ENCODE results near the gene GPR39. TPM values are rescaled to one million over a fixed set of nuclear protein-coding genes. Genes with fewer than 3 reads are reported as not detected.

The GPR39 gene
- total and polyA plus RNA-seq, 2 donors (not counting 1 experiment from before 2014, with no cell fraction given): not detected

DNA sequence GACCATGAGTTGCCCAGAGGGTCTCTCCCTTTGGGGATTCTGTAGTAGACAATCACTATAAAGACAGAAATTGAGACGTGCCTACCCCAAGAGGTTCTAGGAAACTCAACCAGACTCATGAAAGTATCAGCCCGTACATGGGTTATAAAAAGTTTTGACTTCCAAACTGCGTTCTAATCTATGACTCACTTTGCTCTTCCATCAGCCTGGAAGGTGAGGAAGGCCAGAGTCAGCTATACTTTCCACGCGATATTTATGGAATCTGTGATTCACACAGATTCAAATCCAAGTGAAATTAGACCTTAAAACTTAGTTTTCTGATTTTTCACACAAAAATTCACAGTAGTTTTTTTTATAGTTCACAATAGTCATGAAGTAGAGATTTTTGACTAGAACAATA lies 261.1 kb downstream of the GPR39 start:
- H3K9me3 Mint-ChIP-seq (ENCODE audit: insufficient read depth): no peaks in the 10 kb centered on the region
- H3K4me3 Mint-ChIP-seq: no peak overlapping the region
- H3K27ac Mint-ChIP-seq: no peak overlapping the region
- H3K9ac ChIP-seq (ENCODE audit: low read length): no peak overlapping the region
- H3K36me3 ChIP-seq (replicated peaks in 1 of 2; ENCODE audit: control extremely low read depth in 1 of 2, control insufficient read depth in 1 of 2, extremely low read depth in 1 of 2, insufficient read depth in 2 of 2, low read length in 1 of 2): no peaks in the 10 kb centered on the region
- no peaks in the 10 kb centered on the region for H3K9me3 ChIP-seq (ENCODE audit: control extremely low read depth in 1 of 3, control insufficient read depth in 2 of 3, insufficient read depth in 1 of 3, low read length in 2 of 3)
- no peak for TF ChIP-seq EZH2 (IDR thresholded peaks at IDR 0.05; ENCODE audit: borderline replicate concordance, insufficient read depth, low read depth, low read length, poor library complexity, severe bottlenecking)
- TF ChIP-seq, protein P1, sequence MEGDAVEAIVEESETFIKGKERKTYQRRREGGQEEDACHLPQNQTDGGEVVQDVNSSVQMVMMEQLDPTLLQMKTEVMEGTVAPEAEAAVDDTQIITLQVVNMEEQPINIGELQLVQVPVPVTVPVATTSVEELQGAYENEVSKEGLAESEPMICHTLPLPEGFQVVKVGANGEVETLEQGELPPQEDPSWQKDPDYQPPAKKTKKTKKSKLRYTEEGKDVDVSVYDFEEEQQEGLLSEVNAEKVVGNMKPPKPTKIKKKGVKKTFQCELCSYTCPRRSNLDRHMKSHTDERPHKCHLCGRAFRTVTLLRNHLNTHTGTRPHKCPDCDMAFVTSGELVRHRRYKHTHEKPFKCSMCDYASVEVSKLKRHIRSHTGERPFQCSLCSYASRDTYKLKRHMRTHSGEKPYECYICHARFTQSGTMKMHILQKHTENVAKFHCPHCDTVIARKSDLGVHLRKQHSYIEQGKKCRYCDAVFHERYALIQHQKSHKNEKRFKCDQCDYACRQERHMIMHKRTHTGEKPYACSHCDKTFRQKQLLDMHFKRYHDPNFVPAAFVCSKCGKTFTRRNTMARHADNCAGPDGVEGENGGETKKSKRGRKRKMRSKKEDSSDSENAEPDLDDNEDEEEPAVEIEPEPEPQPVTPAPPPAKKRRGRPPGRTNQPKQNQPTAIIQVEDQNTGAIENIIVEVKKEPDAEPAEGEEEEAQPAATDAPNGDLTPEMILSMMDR (IDR thresholded peaks at IDR 0.05): no peak
- no peak for ATAC-seq (ENCODE audit: low read depth)
- H3K27me3 Mint-ChIP-seq: peaks cover 19% of the 10 kb centered on the region
- intact Hi-C loops (cut with micrococcal nuclease): no loop called here
- H3K4me1 Mint-ChIP-seq: no peaks in the 10 kb centered on the region
- H3K4me2 ChIP-seq (replicated peaks; ENCODE audit: low read depth, low read length, poor library complexity, severe bottlenecking): no peak overlapping the region
- POLR2A ChIA-PET: no interaction called here
- no peaks in the 10 kb centered on the region for H4K20me1 ChIP-seq (ENCODE audit: control insufficient read depth, insufficient read depth, low read length, poor library complexity, severe bottlenecking)
- peaks cover 0 to 7% (median 0%) of the 10 kb centered on the region in 4 experiments for H3K27me3 ChIP-seq (replicated peaks in 1 of 4; ENCODE audit: control extremely low read depth in 1 of 4, control insufficient read depth in 3 of 4, insufficient read depth in 4 of 4, low read length in 3 of 4)
- no peak overlapping the region for H3K4me3 ChIP-seq (ENCODE audit: control extremely low read depth in 1 of 5, extremely low read depth in 1 of 5, insufficient read depth in 1 of 5, low read depth in 2 of 5, low read length in 4 of 5)
- CTCF ChIA-PET: interaction anchor here (1.0 kb wide), 1 partner anchor 9 kb away, joined by 3 read pairs; no protein-coding TSS in a partner anchor
- H3K4me1 ChIP-seq (ENCODE audit: control insufficient read depth in 2 of 2, insufficient read depth in 2 of 2, low read length in 2 of 2): no peaks in the 10 kb centered on the region
- no peak for DNase-seq
- WGBS (ENCODE audit: insufficient coverage): no CpG with 5 or more reads among the region's 5 CpGs
- H3K79me2 ChIP-seq (ENCODE audit: control insufficient read depth, insufficient read depth, low read length): no peaks in the 10 kb centered on the region
- H2AFZ ChIP-seq (ENCODE audit: insufficient read depth, low read depth, low read length, poor library complexity, severe bottlenecking): no peak overlapping the region
- no peak overlapping the region for H3K27ac ChIP-seq (ENCODE audit: low read length in 2 of 2)

DNA sequence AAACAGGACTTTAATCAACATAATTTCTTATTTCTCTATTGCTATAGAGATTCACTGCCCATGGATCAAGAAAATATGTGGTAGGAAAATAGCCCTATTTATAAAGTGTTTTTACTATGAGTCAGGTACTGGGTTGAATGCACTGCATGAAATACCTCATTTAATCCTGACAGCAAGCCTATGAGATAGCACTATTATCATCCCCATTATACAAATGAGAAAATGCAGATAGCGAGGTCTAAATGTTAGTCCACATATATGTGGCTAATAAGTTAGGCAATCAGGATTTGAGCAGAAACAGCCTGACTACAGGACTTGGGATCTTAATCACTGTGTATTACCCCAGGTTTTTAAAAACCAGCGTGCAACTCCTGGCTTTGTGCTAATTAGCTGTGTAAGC lies 261.9 kb downstream of the GPR39 start:
- ChIA-PET POLR2A (no interaction called here), CTCF (interaction anchor here (1.0 kb wide), 1 partner anchor 10 kb away, joined by 3 read pairs; no protein-coding TSS in a partner anchor)
- H3K27ac Mint-ChIP-seq: no peak overlapping the region
- intact Hi-C loops (cut with micrococcal nuclease): no loop called here
- H3K27me3 ChIP-seq (replicated peaks in 1 of 4; ENCODE audit: control extremely low read depth in 1 of 4, control insufficient read depth in 3 of 4, insufficient read depth in 4 of 4, low read length in 3 of 4): peaks cover 0 to 7% (median 0%) of the 10 kb centered on the region in 4 experiments
- H3K4me3 ChIP-seq (ENCODE audit: control extremely low read depth in 1 of 5, extremely low read depth in 1 of 5, insufficient read depth in 1 of 5, low read depth in 2 of 5, low read length in 4 of 5): no peak overlapping the region
- H3K9me3 ChIP-seq (ENCODE audit: control extremely low read depth in 1 of 3, control insufficient read depth in 2 of 3, insufficient read depth in 1 of 3, low read length in 2 of 3): no peaks in the 10 kb centered on the region
- H3K27me3 Mint-ChIP-seq: peaks cover 18% of the 10 kb centered on the region
- no CpG with 5 or more reads among the region's 2 CpGs for WGBS (ENCODE audit: insufficient coverage)
- no peaks in the 10 kb centered on the region for H3K79me2 ChIP-seq (ENCODE audit: control insufficient read depth, insufficient read depth, low read length)
- H3K36me3 ChIP-seq (replicated peaks in 1 of 2; ENCODE audit: control extremely low read depth in 1 of 2, control insufficient read depth in 1 of 2, extremely low read depth in 1 of 2, insufficient read depth in 2 of 2, low read length in 1 of 2): no peaks in the 10 kb centered on the region
- no peak overlapping the region for H3K4me2 ChIP-seq (replicated peaks; ENCODE audit: low read depth, low read length, poor library complexity, severe bottlenecking)
- TF ChIP-seq EZH2 (IDR thresholded peaks at IDR 0.05; ENCODE audit: borderline replicate concordance, insufficient read depth, low read depth, low read length, poor library complexity, severe bottlenecking): no peak
- TF ChIP-seq, protein P1 (IDR thresholded peaks at IDR 0.05): no peak
- H3K4me1 Mint-ChIP-seq: no peaks in the 10 kb centered on the region
- no peaks in the 10 kb centered on the region for H3K9me3 Mint-ChIP-seq (ENCODE audit: insufficient read depth)
- no peak overlapping the region for H2AFZ ChIP-seq (ENCODE audit: insufficient read depth, low read depth, low read length, poor library complexity, severe bottlenecking)
- no peaks in the 10 kb centered on the region for H4K20me1 ChIP-seq (ENCODE audit: control insufficient read depth, insufficient read depth, low read length, poor library complexity, severe bottlenecking)
- no peak overlapping the region for H3K27ac ChIP-seq (ENCODE audit: low read length in 2 of 2)
- DNase-seq (no peak), ATAC-seq (ENCODE audit: low read depth) (no peak)
- H3K9ac ChIP-seq (ENCODE audit: low read length): no peak overlapping the region
- no peak overlapping the region for H3K4me3 Mint-ChIP-seq
- no peaks in the 10 kb centered on the region for H3K4me1 ChIP-seq (ENCODE audit: control insufficient read depth in 2 of 2, insufficient read depth in 2 of 2, low read length in 2 of 2)

All from B cell (primary cell).